SU-DHL-6 (cell line): ENCODE results near the gene NUBPL.

ENCODE experiments used
- H2AFZ ChIP-seq: fragments of 200-600 bp; sonication (generic); 2 replicates; pipeline ENCODE4 v1.6.1; 2014; ENCODE audit warnings: low read depth, mild to moderate bottlenecking, moderate library complexity, mixed read lengths, antibody characterized with exemption, low read length; ENCODE audit not compliant: severe bottlenecking
- H3F3A ChIP-seq: fragments of 200-600 bp; shearing (Covaris generic); 2 replicates; pipeline ENCODE4 v1.6.0; 2016; ENCODE audit warnings: antibody characterized with exemption, mild to moderate bottlenecking; ENCODE audit not compliant: insufficient read depth
- H3K27ac ChIP-seq: fragments of 200-600 bp; sonication (generic); 2 replicates; pipeline ENCODE4 v1.5.1; 2016; ENCODE audit warnings: low read depth, mild to moderate bottlenecking, low read length, moderate library complexity, mixed read lengths
- H3K27me3 ChIP-seq: fragments of 200-600 bp; sonication (generic), shearing (Covaris generic); 2 replicates; pipeline ENCODE4 v1.6.0; 2014; ENCODE audit warnings: mild to moderate bottlenecking, low read length
- H3K36me3 ChIP-seq: fragments of 200-600 bp; sonication (generic); 2 replicates; pipeline ENCODE4 v1.6.1; 2014; ENCODE audit warnings: mild to moderate bottlenecking, low read length, mixed read lengths
- H3K4me2 ChIP-seq: fragments of 300-600, 200-600 bp; shearing (Covaris generic), sonication (generic); 2 replicates; pipeline ENCODE4 v1.6.0; 2014; ENCODE audit warnings: low read length, low read depth, mild to moderate bottlenecking; ENCODE audit not compliant: poor library complexity, severe bottlenecking
- H3K4me3 ChIP-seq: fragments of 200-600 bp; sonication (generic); 2 replicates; pipeline ENCODE4 v1.5.1; 2014; ENCODE audit warnings: antibody characterized with exemption, low read length, mild to moderate bottlenecking, mixed read lengths; ENCODE audit not compliant: insufficient read depth, poor library complexity, severe bottlenecking
- H3K79me2 ChIP-seq: fragments of 200-600 bp; sonication (generic); 2 replicates; pipeline ENCODE4 v1.6.1; 2014; ENCODE audit warnings: mild to moderate bottlenecking, low read length, moderate library complexity; ENCODE audit not compliant: insufficient read depth
- H3K9ac ChIP-seq: fragments of 200-600 bp; sonication (generic); 2 replicates; pipeline ENCODE4 v1.7.0; 2014; ENCODE audit warnings: mild to moderate bottlenecking, low read length
- H3K9me2 ChIP-seq: fragments of 200-600 bp; sonication (generic); replicated peaks from 2 replicates; pipeline ENCODE4 v1.6.1; 2014; ENCODE audit warnings: low read length; ENCODE audit not compliant: insufficient read depth
- H3K9me3 ChIP-seq: fragments of 200-600 bp; sonication (generic); 2 replicates; pipeline ENCODE4 v1.6.1; 2014; ENCODE audit warnings: low read length, mixed read lengths; ENCODE audit not compliant: insufficient read depth
- H4K20me1 ChIP-seq: fragments of 200-600 bp; sonication (generic); 2 replicates; pipeline ENCODE4 v1.6.1; 2014; ENCODE audit warnings: low read depth, mild to moderate bottlenecking, antibody characterized with exemption, low read length, moderate library complexity, mixed read lengths
- EZH2phosphoT487 ChIP-seq: fragments of 200-600 bp; sonication (generic), shearing (Covaris generic); conservative IDR thresholded peaks from 2 replicates; pipeline ENCODE4 v1.6.1; 2018; ENCODE audit warnings: mild to moderate bottlenecking, antibody characterized with exemption, low read length, moderate library complexity, mixed read lengths
- TF ChIP-seq, protein P1 (sequence below): fragments of 200-600 bp; sonication (generic); IDR thresholded peaks from one replicate; pipeline ENCODE4 v1.5.1; 2017; ENCODE audit warnings: antibody characterized with exemption, mild to moderate bottlenecking, low read length, moderate library complexity; ENCODE audit not compliant: insufficient read depth, poor library complexity, severe bottlenecking

The NUBPL gene

DNA sequence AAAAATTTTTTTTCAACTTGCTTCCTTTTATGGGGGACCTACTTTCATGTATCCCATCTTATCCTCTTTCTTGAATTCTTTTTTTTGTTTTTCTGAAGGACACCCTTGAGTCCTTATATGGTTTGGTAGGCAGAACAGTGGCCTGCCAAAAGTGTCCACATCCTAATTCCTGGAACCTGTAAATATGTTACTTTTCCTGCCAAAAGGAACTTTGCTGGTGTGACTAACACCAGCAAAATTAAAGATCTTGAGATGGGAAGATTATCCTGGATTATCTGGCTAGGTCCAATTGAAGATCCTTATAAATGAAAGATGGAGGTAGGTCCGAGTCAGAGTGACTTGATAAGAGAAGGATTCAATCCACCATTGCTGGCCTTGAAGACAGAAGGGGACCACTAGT lies 5.3 kb downstream of the NUBPL start:
- TF ChIP-seq EZH2phosphoT487, result no peak
- TF ChIP-seq, protein P1, sequence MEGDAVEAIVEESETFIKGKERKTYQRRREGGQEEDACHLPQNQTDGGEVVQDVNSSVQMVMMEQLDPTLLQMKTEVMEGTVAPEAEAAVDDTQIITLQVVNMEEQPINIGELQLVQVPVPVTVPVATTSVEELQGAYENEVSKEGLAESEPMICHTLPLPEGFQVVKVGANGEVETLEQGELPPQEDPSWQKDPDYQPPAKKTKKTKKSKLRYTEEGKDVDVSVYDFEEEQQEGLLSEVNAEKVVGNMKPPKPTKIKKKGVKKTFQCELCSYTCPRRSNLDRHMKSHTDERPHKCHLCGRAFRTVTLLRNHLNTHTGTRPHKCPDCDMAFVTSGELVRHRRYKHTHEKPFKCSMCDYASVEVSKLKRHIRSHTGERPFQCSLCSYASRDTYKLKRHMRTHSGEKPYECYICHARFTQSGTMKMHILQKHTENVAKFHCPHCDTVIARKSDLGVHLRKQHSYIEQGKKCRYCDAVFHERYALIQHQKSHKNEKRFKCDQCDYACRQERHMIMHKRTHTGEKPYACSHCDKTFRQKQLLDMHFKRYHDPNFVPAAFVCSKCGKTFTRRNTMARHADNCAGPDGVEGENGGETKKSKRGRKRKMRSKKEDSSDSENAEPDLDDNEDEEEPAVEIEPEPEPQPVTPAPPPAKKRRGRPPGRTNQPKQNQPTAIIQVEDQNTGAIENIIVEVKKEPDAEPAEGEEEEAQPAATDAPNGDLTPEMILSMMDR, result no peak

DNA sequence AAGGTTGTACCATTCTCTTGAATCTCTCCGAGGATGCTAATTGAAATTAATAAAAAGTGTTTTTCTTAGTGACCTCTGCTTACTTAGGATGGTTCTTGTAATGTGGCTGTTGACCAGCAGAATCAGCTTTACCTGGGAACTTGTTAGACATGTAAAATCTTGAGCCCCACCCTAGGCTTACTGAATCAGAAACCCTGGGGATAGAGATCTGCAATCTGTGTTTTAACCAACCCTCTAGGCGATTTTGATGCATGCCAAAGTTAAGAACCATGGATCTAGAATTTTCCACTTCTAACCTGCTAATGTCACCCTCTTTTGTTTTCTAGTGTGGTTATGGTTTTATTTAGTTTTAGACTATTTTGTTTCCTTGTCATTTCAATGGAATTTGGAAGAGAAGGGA lies 6.5 kb downstream of the NUBPL start:
- Histone ChIP-seq H3K27ac (no peak overlapping the region), H3K27me3 (no peaks in the 10 kb centered on the region), H3K4me3 (no peak overlapping the region), H3K9me3 (no peaks in the 10 kb centered on the region), H2AFZ (no peak overlapping the region), H4K20me1 (no peaks in the 10 kb centered on the region), H3K36me3 (0 out of 2 replicates have a peak, but pooled peaks cover 2% of the 10 kb centered on the region), H3K79me2 (no peaks in the 10 kb centered on the region), H3K9ac (no peak overlapping the region), H3F3A (no peaks in the 10 kb centered on the region), H3K9me2 (no peaks in the 10 kb centered on the region), H3K4me2 (no peak overlapping the region)
- TF ChIP-seq, protein P1, result no peak

More for the DNA sequence above, 5.3 kb downstream of the NUBPL start:
- Histone ChIP-seq H2AFZ (no peak overlapping the region), H3K36me3 (0 out of 2 replicates have a peak, but pooled peaks cover 2% of the 10 kb centered on the region), H3K79me2 (no peaks in the 10 kb centered on the region), H3K4me3 (no peak overlapping the region), H3K4me2 (no peak overlapping the region), H3F3A (no peaks in the 10 kb centered on the region), H3K9me2 (no peaks in the 10 kb centered on the region), H3K9ac (no peak overlapping the region), H3K27ac (no peak overlapping the region), H3K27me3 (no peaks in the 10 kb centered on the region), H4K20me1 (no peaks in the 10 kb centered on the region), H3K9me3 (no peaks in the 10 kb centered on the region)

DNA sequence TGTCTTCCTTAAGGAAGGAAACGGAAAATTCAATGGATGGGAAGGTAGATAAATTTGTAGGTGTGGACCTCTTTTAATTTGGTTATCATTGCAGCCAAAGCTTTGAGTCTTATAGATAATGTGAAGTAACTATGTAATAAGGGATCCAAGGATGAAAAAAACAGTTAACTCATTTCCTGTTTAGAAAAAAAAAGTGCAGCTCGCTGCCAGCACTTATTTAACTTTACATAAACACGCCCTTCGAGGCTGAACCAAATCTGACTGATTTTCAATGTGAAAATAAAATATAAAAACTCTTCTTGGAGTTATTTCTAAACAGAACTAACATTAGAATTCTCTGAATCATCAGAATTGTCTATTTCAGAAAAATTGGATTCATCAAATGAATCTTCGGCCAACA lies 7.0 kb downstream of the NUBPL start:
- no peaks in the 10 kb centered on the region for H3K9me2 ChIP-seq
- H3K27ac ChIP-seq, result no peak overlapping the region
- H3K36me3 ChIP-seq, result 0 out of 2 replicates have a peak, but pooled peaks cover 2% of the 10 kb centered on the region
- H4K20me1 ChIP-seq, result no peaks in the 10 kb centered on the region
- H3F3A ChIP-seq, result no peaks in the 10 kb centered on the region
- TF ChIP-seq, protein P1, result no peak
- no peak for TF ChIP-seq EZH2phosphoT487
- no peaks in the 10 kb centered on the region for H3K9me3 ChIP-seq
- no peaks in the 10 kb centered on the region for H3K27me3 ChIP-seq
- no peaks in the 10 kb centered on the region for H3K79me2 ChIP-seq
- H2AFZ ChIP-seq, result no peak overlapping the region
- no peak overlapping the region for H3K4me3 ChIP-seq
- no peak overlapping the region for H3K9ac ChIP-seq
- H3K4me2 ChIP-seq, result no peak overlapping the region
